22Rv1 (cell line): ENCODE results near the gene OR5AC2.

Experiments used
- H3K27ac ChIP-seq: fragments of 450-650 bp; 2 replicates; pipeline ENCODE4 v1.5.1; 2017
- CTCF ChIP-seq: fragments of 450-650 bp; IDR thresholded peaks from 2 replicates; pipeline ENCODE4 v1.5.1; 2017; ENCODE audit warnings: mild to moderate bottlenecking
- ZFX ChIP-seq: fragments of 450-650 bp; IDR thresholded peaks from 2 replicates; pipeline ENCODE4 v1.6.1; 2017; ENCODE audit warnings: antibody characterized with exemption, borderline replicate concordance

OR5AC2 gene

GRCh38 chr3:98099848-98100247 is 12.9 kb downstream of the OR5AC2 start:
- TF ChIP-seq ZFX (no peak), CTCF (no peak)

DNA sequence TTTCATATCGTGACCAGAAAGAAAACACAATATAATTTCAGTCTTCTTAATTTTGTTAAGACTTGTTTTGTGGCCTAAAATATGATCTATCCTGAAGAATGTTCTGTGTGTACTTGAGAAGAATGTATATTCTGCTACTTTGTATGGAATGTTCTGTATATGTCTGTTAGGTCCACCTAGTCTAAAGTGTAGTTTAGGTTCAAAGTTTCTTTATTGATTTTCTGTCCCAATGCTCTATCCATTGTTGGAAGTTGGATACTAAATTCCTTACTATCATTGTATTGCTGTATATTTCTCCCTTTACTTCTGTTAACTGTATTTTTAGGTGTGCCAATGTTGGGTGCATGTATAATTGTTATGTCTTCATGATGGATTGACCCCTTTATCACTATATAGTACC is 21.2 kb downstream of the OR5AC2 start:
- TF ChIP-seq CTCF (no peak), ZFX (no peak)

More at GRCh38 chr3:98099848-98100247, 12.9 kb downstream of the OR5AC2 start:
- H3K27ac ChIP-seq = no peak overlapping the region

GRCh38 chr3:98109807-98110549 is 23.0 kb downstream of the OR5AC2 start:
- peak overlapping the region; percentile 33; the same call in 1 of the 2 replicates for H3K27ac ChIP-seq
- no peak for TF ChIP-seq ZFX
- TF ChIP-seq CTCF = no peak

More for the DNA sequence above, 21.2 kb downstream of the OR5AC2 start:
- no peak overlapping the region for H3K27ac ChIP-seq

GRCh38 chr3:98110550-98110908 is 23.6 kb downstream of the OR5AC2 start:
- no peak for TF ChIP-seq ZFX
- TF ChIP-seq CTCF = no peak
- H3K27ac ChIP-seq = peak overlapping the region; percentile 33; the same call in 1 of the 2 replicates

GRCh38 chr3:98114264-98114663 is 27.3 kb downstream of the OR5AC2 start:
- TF ChIP-seq ZFX (no peak), CTCF (no peak)
- no peak overlapping the region for H3K27ac ChIP-seq

GRCh38 chr3:98115717-98116116 is 28.7 kb downstream of the OR5AC2 start:
- TF ChIP-seq ZFX = no peak

DNA sequence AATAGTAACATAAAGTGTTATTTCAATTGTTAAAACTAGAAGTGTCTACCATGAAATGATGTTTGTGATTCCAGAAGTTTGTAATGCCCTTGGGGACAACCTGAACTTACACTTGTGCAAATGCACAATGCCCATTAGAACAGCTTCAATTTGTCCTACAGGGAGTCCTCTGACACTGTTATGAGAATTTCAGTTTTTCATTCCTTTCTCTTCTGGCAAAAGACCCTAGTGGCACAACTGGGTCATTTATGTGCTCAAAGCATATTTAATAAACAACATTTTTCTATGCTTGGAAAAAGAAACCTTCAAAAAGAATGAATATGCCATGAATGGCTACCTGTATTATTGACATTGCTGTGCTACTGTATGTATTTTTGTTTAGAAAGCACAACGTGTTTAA is 43.4 kb downstream of the OR5AC2 start, which contains the start of gene OR5H1:
OR5H1 (plus strand) TSS at position 301 of the 400 bp plus-strand sequence. CDS start 1,977 bp downstream, outside the sequence.
- no peak for TF ChIP-seq CTCF
- no peak for TF ChIP-seq ZFX
- H3K27ac ChIP-seq = no peak within 1 kb of the TSS

More at GRCh38 chr3:98115717-98116116, 28.7 kb downstream of the OR5AC2 start:
- no peak overlapping the region for H3K27ac ChIP-seq
